ENCODE measurements around the gene ALDOB.
A peak's percentile ranks its signal among the peaks of the same experiment; 100 is the strongest.

The ALDOB gene

GRCh38 chr9:101408374-101409078 is 27.0 kb downstream of the ALDOB start:
- no peak for TF ChIP-seq CTCF (IDR thresholded peaks at IDR 0.05; ENCODE audit: insufficient read depth, low read depth, low read length, missing control alignments)
- no peak for DNase-seq (ENCODE audit: low read depth)
- no peak overlapping the region for H3K4me3 ChIP-seq (ENCODE audit: low read length)

- H3K4me3 ChIP-seq (ENCODE audit: low read length): no peak overlapping the region
- TF ChIP-seq CTCF (IDR thresholded peaks at IDR 0.05; ENCODE audit: insufficient read depth, low read depth, low read length, missing control alignments): no peak
These were observed 31.9 kb downstream of the ALDOB start for GRCh38 chr9:101403516-101404285.

GRCh38 chr9:101400120-101400519 is 35.5 kb downstream of the ALDOB start:
- DNase-seq (ENCODE audit: low read depth): no peak
- peak overlapping the region; percentile 93 for H3K4me3 ChIP-seq (ENCODE audit: low read length)

More at GRCh38 chr9:101403516-101404285, 31.9 kb downstream of the ALDOB start:
- no peak for DNase-seq (ENCODE audit: low read depth)

GRCh38 chr9:101399643-101399970 is 36.0 kb downstream of the ALDOB start:
- H3K4me3 ChIP-seq (ENCODE audit: low read length): peak overlapping the region; percentile 93
- TF ChIP-seq CTCF (IDR thresholded peaks at IDR 0.05; ENCODE audit: insufficient read depth, low read depth, low read length, missing control alignments): no peak
- no peak for DNase-seq (ENCODE audit: low read depth)

More at GRCh38 chr9:101400120-101400519, 35.5 kb downstream of the ALDOB start:
- no peak for TF ChIP-seq CTCF (IDR thresholded peaks at IDR 0.05; ENCODE audit: insufficient read depth, low read depth, low read length, missing control alignments)

- DNase-seq (ENCODE audit: low read depth): peak; percentile 5
- no peak for TF ChIP-seq CTCF (IDR thresholded peaks at IDR 0.05; ENCODE audit: insufficient read depth, low read depth, low read length, missing control alignments)
- H3K4me3 ChIP-seq (ENCODE audit: low read length): peak overlapping the region; percentile 93
These were observed 36.5 kb downstream of the ALDOB start for GRCh38 chr9:101398930-101399642.

GRCh38 chr9:101398068-101398929 is 37.3 kb downstream of the ALDOB start, which contains the start of the genes MRPL50 and ZNF189:
Gene MRPL50, minus strand, starts transcription at chr9:101398618. Its CDS starts 26 bp downstream, at chr9:101398592.
Gene ZNF189, plus strand, starts transcription at chr9:101398851. Its CDS starts 306 bp downstream, at chr9:101399157.
- peak within 1 kb of the TSS; percentile 93 for H3K4me3 ChIP-seq (ENCODE audit: low read length)

More at GRCh38 chr9:101398068-101398929, 37.3 kb downstream of the ALDOB start, which contains the start of the genes MRPL50 and ZNF189:
- peak; percentile 100 for DNase-seq (ENCODE audit: low read depth)
- no peak for TF ChIP-seq CTCF (IDR thresholded peaks at IDR 0.05; ENCODE audit: insufficient read depth, low read depth, low read length, missing control alignments)
